UCSD-AML1 (cell line): ENCODE data around the gene CCDC183.
A peak's percentile ranks its signal among the peaks of the same experiment; 100 is the strongest.
"Not testable (repeated sequence)": the region's sequence is repeated elsewhere in the genome, so short reads cannot be mapped to it uniquely, and the experiment has no call there.

Experiments
- DNase-seq: peaks from one replicate; lab custom pipeline; 2025; ENCODE audit not compliant: unreplicated experiment; lab: John Stamatoyannopoulos, UW

Gene CCDC183

GRCh38 chr9:136784249-136784996 is 11.7 kb upstream of the CCDC183 start:
- DNase-seq, result no peak

- DNase-seq, result no peak
Observed at GRCh38 chr9:136784997-136785361, 11.2 kb upstream of the CCDC183 start.

GRCh38 chr9:136785565-136786355 is 10.4 kb upstream of the CCDC183 start:
- DNase-seq, result not testable (repeated sequence)

- no peak for DNase-seq
Observed at GRCh38 chr9:136786451-136786850, 9.7 kb upstream of the CCDC183 start.

- not testable (repeated sequence) for DNase-seq
Observed at GRCh38 chr9:136786983-136787382, 9.2 kb upstream of the CCDC183 start.

- peak; percentile 68 for DNase-seq
Observed at GRCh38 chr9:136787690-136788400, 8.3 kb upstream of the CCDC183 start.

- DNase-seq, result not testable (repeated sequence)
Observed at GRCh38 chr9:136788644-136789522, 7.3 kb upstream of the CCDC183 start.

- no peak for DNase-seq
Observed at GRCh38 chr9:136789523-136789937, 6.6 kb upstream of the CCDC183 start.

- peak; percentile 100 for DNase-seq
Observed at GRCh38 chr9:136790640-136791515, 5.3 kb upstream of the CCDC183 start, which contains the start of gene TMEM141. TSS of gene TMEM141 (plus strand) at chr9:136791344. CDS start at chr9:136791371, 27 bp downstream.

GRCh38 chr9:136791516-136792276 is 4.4 kb upstream of the CCDC183 start:
- peak; percentile 66 for DNase-seq

GRCh38 chr9:136792321-136793085 is 3.6 kb upstream of the CCDC183 start:
- DNase-seq, result no peak

GRCh38 chr9:136793086-136793946 is 2.8 kb upstream of the CCDC183 start:
- no peak for DNase-seq

- DNase-seq, result no peak
Observed at GRCh38 chr9:136794281-136794999, 1.7 kb upstream of the CCDC183 start.

- no peak for DNase-seq
Observed at GRCh38 chr9:136795000-136795348, 1.2 kb upstream of the CCDC183 start.

GRCh38 chr9:136796775-136797347 is 723 bp downstream of the CCDC183 start:
- DNase-seq, result not testable (repeated sequence)

GRCh38 chr9:136798708-136799078 is 2.6 kb downstream of the CCDC183 start:
- DNase-seq, result no peak
